Nephron (organoid): Measurements from ENCODE around the gene MN1.

ENCODE experiments used
- H3K27ac Mint-ChIP-seq, 3 experiments: 2 replicates each; pipeline ENCODE4 v1.8.0; 2020; ENCODE audit warnings: mixed read lengths in 3 of 3, mild to moderate bottlenecking in 2 of 3, moderate library complexity in 1 of 3
- H3K27me3 Mint-ChIP-seq: 2 replicates; pipeline ENCODE4 v1.8.0; 2021; ENCODE audit warnings: low read depth, mild to moderate bottlenecking, moderate library complexity, mixed read lengths
- H3K36me3 Mint-ChIP-seq: 2 replicates; pipeline ENCODE4 v1.8.0; 2020; ENCODE audit warnings: low read depth, mixed read lengths
- H3K4me1 Mint-ChIP-seq: 2 replicates; pipeline ENCODE4 v1.8.0; 2020; ENCODE audit warnings: mixed read lengths
- H3K4me3 Mint-ChIP-seq, 3 experiments: 2 replicates each; pipeline ENCODE4 v1.8.0; 2020; ENCODE audit warnings: mild to moderate bottlenecking in 3 of 3, mixed read lengths in 3 of 3, moderate library complexity in 2 of 3
- H3K9me3 Mint-ChIP-seq: 2 replicates; pipeline ENCODE4 v1.8.0; 2020; ENCODE audit warnings: mixed read lengths
- CTCF ChIP-seq, 3 experiments: fragments of 200-600 bp; sonication (generic); IDR thresholded peaks; one replicate each; pipeline ENCODE4 v1.5.0; 2021; ENCODE audit warnings: antibody characterized with exemption in 3 of 3; ENCODE audit not compliant: unreplicated experiment in 3 of 3

Gene MN1

GRCh38 chr22:27788500-27789288 lies 12.9 kb downstream of the MN1 start:
- TF ChIP-seq CTCF (IDR thresholded peaks at IDR 0.05; ENCODE audit: unreplicated experiment in 3 of 3): no peak
- Mint-ChIP-seq H3K4me3 (peak overlapping the region in 1 of 3 experiments; percentile 17), H3K27ac (peak overlapping the region in 2 of 3 experiments; percentile 25 to 46), H3K9me3 (no peaks in the 10 kb centered on the region), H3K4me1 (peaks cover 89% of the 10 kb centered on the region), H3K27me3 (peaks cover 39% of the 10 kb centered on the region), H3K36me3 (peaks cover 19% of the 10 kb centered on the region)

GRCh38 chr22:27786965-27787364 lies 14.6 kb downstream of the MN1 start:
- Mint-ChIP-seq H3K27me3 (peaks cover 34% of the 10 kb centered on the region), H3K4me1 (peaks cover 75% of the 10 kb centered on the region), H3K9me3 (no peaks in the 10 kb centered on the region), H3K4me3 (peak overlapping the region in 1 of 3 experiments; percentile 12), H3K27ac (peak overlapping the region in 2 of 3 experiments; percentile 1 to 98), H3K36me3 (peaks cover 16% of the 10 kb centered on the region)
- no peak for TF ChIP-seq CTCF (IDR thresholded peaks at IDR 0.05; ENCODE audit: unreplicated experiment in 3 of 3)

GRCh38 chr22:27786291-27786932 lies 15.1 kb downstream of the MN1 start:
- H3K27ac Mint-ChIP-seq: peak overlapping the region; percentile 82 to 98 (median 94)
- peak overlapping the region; percentile 27 to 67 (median 45) for H3K4me3 Mint-ChIP-seq
- H3K9me3 Mint-ChIP-seq: no peaks in the 10 kb centered on the region
- peaks cover 31% of the 10 kb centered on the region for H3K27me3 Mint-ChIP-seq
- peaks cover 70% of the 10 kb centered on the region for H3K4me1 Mint-ChIP-seq
- H3K36me3 Mint-ChIP-seq: peaks cover 16% of the 10 kb centered on the region
- TF ChIP-seq CTCF (IDR thresholded peaks at IDR 0.05; ENCODE audit: unreplicated experiment in 3 of 3): no peak

GRCh38 chr22:27785831-27786230 lies 15.7 kb downstream of the MN1 start:
- H3K9me3 Mint-ChIP-seq: no peaks in the 10 kb centered on the region

GRCh38 chr22:27784120-27784475 lies 17.5 kb downstream of the MN1 start:
- H3K4me1 Mint-ChIP-seq: peaks cover 60% of the 10 kb centered on the region
- H3K4me3 Mint-ChIP-seq: peak overlapping the region in 2 of 3 experiments; percentile 42 to 47
- H3K9me3 Mint-ChIP-seq: peaks cover 2% of the 10 kb centered on the region
- H3K27ac Mint-ChIP-seq: peak overlapping the region; percentile 88 to 98 (median 89)
- peaks cover 18% of the 10 kb centered on the region for H3K27me3 Mint-ChIP-seq
- peaks cover 16% of the 10 kb centered on the region for H3K36me3 Mint-ChIP-seq
- TF ChIP-seq CTCF (IDR thresholded peaks at IDR 0.05; ENCODE audit: unreplicated experiment in 3 of 3): no peak

More at GRCh38 chr22:27785831-27786230, 15.7 kb downstream of the MN1 start:
- H3K27me3 Mint-ChIP-seq: peaks cover 27% of the 10 kb centered on the region
- H3K27ac Mint-ChIP-seq: peak overlapping the region; percentile 82 to 98 (median 94)
- peaks cover 16% of the 10 kb centered on the region for H3K36me3 Mint-ChIP-seq
- H3K4me1 Mint-ChIP-seq: peaks cover 64% of the 10 kb centered on the region
- peak overlapping the region in 2 of 3 experiments; percentile 27 to 45 for H3K4me3 Mint-ChIP-seq
- no peak for TF ChIP-seq CTCF (IDR thresholded peaks at IDR 0.05; ENCODE audit: unreplicated experiment in 3 of 3)
